Activated CD8-positive, alpha-beta memory T cell treated with anti-CD3 and anti-CD28 coated beads for 1 hour (primary cell): ENCODE measurements around the gene FRMPD1.
"Not testable (repeated sequence)": the region's sequence is repeated elsewhere in the genome, so short reads cannot be mapped to it uniquely, and the experiment has no call there.

Experiments
- DNase-seq, 2 donors: peaks; one replicate each; pipeline ENCODE4 v3.0.0-alpha.2; 2020; ENCODE audit warnings: low read depth in 1 of 2; ENCODE audit errors: extremely low read depth in 1 of 2

Gene FRMPD1

DNA sequence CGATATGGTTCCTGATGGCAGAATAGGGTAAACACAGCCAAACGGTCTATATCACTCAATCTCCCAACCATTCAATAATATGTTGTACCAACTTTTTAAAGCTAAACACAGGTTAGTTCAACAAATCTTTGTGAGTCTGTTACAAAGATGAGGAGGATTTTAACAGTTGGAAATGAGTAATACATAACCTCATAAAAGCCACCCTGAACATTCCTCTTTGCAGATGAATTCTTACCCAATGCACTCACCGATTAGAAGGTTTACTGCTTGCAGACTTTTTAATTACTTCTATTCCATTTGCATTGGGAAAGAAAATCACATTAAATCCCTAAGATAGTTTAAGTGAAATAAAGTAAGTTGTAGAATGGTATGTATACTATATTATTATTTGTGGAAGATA, 79.5 kb downstream of the FRMPD1 start:
- no peak for DNase-seq

DNA sequence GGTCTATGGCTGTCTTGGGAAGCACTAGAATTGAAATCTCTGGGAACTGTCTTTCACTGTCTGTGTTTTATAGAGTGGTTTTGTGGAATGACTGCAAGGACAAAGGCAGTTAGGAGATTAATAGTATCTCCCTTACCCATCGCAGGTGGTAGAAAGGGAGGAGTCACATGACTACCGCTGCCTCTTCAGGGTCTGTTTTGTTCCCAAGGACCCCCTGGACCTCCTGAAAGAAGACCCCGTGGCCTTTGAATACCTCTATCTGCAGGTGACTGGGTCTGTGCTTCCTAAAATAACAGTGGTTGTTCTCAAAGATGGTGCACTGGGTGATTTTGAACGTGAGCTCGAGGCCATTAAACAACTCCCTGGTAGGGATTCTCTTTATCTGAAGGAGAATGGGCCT, 80.1 kb downstream of the FRMPD1 start:
- no peak for DNase-seq

DNA sequence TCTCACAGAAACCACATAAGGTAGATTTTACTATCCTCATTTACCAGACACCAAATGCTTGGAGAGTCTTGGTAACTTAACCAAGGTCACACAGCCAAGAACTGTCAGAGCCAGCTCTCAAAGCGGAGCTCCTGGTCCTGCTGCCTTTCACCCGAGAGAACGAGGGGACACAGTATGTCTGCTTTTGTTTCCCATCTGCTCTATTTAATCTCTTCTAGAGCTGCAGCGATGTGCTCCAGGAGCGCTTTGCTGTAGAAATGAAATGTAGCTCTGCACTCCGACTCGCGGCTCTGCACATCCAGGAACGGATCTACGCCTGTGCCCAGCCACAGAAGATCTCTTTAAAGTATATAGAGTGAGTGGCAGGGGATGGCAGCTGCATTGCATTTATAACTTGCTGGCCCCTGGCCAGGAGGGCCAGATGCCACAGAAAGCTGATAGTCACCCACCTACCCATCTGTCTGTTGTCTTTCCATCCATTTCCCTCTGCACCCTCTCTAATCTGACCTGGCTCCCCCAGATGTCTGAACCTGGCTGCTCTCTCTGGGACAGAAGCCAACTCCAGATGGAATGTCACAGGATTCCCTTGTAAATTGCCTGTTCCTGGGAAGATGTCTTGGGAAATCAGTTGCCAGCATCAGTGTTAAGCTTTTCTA, 81.5 kb downstream of the FRMPD1 start:
- DNase-seq = no peak

DNA sequence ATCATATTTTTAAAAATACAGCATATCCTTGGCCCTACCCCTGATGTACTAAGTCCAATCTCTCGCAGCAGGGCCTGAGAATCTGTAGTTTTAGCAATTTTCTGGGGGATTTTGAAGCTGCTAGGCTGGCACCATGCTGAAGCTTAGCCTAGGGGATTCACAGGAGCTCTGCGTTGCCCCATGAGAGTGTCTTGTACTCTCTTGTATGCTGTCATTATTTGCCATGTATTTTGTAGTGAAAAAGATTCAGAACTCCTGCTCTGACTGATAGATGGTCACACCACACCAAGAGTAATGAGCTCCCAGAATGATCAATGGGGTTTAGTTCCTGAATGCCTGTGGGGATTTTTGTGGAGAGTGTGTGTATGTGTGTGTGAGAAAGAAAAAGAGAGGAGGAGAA, 82.2 kb downstream of the FRMPD1 start:
- no peak for DNase-seq

DNA sequence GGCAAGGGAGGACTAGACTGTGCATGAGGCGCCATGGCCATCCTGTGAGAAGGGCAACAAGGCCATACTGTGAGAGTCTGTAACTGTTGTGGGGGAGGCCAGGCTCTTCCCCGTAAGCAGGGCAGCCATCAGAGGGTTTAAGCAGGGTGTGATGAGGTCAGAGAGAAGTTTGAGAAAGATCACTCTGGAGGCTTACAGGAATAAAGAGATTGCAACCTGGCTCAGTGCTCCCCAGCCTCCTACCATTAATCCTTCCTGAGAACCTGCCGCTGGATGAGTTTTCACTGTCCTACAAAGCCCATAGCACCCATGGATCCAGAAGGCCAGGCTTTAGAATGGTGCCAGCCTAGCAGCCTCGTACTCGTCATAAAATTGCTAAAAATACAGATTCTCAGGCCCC, 88.5 kb downstream of the FRMPD1 start:
- no peak for DNase-seq

DNA sequence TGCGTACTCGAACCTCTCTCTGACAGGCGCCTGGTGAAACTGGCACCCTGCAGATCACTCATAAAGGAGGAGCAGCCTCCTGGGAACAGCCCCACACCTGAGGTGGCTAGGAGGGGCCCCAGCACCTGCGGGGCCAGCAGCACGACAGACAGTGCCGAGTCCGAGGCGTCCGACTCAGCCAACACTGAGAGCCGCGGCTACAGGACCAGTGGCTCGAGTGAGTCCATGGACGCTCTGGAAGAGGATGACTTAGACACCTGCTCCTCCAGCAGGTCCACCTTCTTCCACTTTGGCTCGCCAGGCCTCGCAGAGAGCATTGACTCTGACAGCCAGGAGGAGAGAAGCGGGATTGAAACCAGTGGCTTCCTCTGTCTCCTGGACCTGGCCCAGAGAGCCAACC, 89.4 kb downstream of the FRMPD1 start:
- no peak for DNase-seq

DNA sequence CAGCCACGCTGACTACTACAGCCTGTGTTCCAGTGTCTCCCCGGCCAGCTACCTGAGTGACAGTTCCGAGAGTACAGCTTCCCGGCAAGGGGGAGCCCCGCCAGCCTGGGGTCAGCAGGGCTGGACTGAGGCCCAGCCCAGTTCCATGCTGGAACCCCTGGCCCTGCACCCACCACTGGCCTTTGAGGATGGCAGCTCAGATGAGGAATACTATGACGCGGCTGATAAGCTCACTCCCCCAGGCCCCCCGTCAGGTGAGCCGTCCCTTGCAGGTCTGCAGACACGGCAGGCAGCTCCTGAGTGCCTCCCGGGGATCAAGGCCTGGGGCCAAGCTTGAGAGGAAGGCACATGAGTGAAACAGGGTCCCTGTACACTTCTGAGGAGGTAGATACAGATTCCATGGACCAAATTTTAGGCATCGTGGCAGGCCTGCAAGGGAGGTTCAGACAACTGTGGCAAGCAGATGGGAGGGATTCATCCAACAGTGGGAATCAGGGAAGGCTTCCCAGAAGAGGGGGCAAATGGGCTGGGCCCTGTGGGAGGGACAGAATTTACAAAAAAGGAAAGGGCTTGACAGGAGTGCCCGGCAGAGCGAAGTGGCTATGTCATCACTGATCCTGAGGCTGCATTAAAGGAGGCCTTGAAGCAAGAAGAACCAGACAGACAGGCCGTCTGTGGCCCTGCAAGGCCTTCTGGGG, 90.0 kb downstream of the FRMPD1 start:
- DNase-seq = no peak

DNA sequence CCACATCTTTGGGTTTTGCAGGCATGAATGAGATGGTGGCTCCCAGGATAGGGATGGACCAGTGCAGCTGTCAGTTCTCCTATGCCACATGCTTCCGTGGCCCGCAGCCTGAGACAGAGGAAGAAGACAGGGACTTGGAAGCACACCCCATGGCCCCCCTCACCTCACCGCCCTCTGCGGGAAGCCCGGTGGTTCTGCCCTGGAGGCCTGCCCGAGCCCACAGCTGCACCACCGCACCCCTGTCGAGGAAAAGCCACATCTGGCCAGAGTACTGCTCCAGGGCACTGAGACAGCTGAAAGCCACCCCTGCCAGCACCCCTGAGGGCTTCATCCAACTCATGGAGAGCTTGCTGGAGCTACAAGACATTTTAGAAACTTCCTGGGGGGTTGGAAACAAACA, 95.2 kb downstream of the FRMPD1 start:
- DNase-seq = no peak

DNA sequence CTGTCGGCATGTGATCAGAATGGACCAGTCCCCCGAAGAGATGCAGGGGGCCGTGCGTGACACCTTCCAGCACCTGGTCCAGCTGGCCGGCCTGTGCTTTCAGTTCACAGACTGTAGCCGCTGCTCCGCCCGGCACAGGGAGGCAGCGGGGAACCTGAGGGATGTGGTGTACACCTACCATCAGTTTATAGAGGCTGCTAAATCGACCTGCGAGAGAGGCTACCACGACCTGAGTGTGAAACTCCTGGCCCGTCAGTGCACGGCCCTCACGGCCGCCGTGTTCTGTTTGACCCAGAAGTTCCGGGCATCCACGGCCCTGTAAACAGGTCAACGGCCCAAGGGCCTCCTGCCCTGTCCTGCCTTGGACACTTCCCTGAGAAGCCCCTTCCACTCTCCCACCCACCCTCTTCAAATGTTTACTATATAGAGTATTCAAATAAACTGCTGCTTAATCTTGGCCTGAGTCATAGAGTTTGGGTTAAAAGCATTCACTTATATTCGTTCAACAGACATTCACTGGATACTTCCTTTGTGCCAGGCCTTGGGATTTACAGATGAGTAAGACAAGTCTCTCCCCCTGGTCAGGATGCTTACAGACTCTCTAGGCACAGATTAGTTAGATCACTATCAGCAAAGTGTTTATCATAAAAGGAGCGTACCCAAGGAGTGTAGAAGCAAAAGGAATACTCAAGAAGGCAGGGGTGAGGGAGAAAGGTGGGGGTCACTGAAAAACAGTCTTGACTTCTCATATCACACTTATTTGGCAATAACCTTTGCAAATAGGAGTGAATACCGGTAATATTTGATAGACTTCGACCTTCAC, 95.9 kb downstream of the FRMPD1 start:
- no peak for DNase-seq

DNA sequence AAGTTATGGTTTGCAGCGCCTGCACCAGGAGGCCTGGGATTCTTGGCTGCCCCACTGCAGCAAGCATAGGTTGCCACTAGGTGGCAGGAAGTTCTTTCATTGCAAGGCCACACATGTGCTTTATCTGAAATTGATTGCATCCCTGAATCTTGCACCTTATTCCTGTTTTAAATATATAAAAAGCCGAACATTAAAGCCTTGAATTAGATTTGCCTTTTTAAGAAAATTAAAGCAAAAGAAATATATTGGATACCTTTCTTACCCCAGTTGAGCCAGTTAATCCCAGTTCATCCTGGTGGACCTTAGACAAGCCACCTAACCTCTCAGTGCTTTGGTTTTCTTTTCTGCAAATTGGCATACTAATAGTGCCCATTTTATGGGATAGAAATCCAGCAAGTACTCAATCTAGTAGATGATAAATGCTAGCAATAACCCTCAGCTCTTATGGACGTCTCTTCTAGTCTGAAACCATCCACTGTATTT, 96.6 kb downstream of the FRMPD1 start:
- no peak for DNase-seq

DNA sequence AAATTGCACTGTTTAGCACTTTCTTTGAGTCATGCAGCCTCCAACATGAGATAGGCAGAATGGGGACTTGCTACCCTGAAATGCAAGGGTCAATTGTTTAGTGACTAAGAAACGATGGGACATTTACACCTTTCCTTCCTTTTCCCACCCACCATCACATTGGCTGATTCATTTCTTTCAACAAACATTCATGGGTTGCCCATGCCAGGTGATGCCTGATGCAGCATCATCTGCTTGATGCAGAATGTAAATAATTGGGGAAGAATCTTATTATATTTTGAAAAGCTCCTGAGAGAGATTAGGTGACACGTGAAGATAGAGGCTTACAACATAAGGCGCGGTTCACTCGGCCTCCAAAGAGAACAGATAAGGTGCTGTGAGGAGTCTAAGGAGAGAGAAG, 98.4 kb downstream of the FRMPD1 start:
- DNase-seq = no peak

DNA sequence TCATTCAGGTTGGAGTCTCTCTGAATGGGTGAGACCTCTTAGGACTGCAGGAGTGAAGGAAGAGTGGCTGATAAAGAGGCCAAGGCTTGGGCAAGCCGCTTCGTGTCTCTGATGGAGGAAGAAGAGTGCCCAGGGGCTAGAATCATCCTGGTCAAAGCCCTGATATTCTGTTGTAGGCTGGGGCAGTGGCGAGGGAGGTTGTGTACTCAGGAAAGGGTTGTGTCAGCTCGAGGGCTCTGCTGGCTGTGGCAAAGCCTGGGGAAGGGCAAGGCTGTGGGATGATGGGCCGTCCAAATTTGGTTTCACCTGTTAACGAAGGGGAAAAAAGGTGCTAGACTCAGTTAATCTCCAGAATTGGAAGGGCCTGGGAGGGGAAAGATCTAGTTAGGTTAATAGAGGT, 100.4 kb downstream of the FRMPD1 start:
- DNase-seq = no peak

DNA sequence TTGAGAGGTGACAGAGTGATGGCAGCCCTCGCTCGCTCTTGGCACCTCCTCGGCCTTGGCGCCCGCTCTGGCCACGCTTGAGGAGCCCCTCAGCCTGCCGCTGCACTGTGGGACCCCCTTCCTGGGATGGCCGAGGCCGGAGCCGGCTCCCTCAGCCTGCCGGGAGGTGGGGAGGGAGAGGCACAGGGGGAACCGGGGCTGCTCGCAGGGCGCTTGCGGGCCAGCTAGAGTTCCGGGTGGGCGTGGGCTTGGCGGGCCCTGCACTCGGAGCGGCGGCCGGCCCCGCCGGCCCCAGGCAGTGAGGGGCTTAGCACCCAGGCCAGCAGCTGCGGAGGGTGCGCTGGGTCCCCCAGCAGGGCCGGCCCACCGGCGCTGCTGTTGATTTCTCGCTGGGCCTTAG, 101.0 kb downstream of the FRMPD1 start:
- not testable (repeated sequence) for DNase-seq

DNA sequence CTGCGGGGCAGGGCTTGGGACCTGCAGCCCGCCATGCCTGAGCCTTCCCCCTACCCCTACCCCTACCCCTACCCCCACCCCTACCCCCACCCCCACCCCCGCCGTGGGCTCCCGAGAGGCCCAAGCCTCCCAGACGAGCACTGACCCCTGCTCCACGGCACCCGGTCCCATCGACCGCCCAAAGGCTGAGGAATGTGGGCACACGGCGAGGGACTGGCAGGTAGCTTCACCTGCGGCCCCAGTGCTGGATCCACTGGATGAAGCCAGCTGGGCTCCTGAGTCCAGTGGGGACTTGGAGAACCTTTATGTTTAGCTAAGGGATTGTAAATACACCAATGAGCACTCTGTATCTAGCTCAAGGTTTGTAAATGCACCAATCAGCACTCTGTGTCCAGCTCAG, 101.4 kb downstream of the FRMPD1 start:
- not testable (repeated sequence) for DNase-seq

DNA sequence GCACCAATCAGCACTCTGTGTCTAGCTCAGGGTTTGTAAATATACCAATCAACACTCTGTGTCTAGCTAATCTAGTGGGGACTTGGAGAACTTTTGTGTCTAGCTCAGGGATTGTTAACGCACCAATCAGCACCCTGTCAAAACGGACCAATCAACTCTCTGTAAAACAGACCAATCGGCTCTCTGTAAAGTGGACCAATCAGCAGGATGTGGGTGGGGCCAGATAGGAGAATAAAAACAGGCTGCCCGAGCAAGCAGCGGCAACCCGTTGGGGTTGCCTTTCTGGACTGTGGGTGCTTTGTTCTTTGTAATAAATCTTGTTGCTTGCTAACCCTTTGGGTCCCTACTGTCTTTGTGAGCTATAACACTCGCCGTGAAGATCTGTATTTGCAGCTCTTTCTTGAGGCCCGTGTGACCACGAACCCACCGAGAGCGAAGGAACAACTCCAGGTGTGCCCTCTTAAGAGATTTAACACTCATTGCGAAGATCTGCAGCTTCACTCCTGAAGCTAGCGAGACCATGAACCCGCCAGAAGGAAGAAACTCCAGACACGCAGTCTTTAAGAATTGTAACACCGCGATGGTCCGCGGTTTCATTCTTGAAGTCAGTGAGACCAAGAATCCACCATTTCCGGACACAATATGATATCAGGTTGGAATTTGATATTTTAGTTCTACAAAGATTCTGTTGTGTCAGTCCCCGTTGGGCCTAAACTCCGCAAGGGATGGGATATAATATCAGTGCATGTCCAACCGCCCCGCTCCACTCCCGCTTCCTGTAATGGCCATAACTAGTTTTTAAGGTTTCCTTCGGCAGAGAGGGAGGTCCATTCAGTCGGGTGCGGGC, 102.1 kb downstream of the FRMPD1 start:
- no peak for DNase-seq

DNA sequence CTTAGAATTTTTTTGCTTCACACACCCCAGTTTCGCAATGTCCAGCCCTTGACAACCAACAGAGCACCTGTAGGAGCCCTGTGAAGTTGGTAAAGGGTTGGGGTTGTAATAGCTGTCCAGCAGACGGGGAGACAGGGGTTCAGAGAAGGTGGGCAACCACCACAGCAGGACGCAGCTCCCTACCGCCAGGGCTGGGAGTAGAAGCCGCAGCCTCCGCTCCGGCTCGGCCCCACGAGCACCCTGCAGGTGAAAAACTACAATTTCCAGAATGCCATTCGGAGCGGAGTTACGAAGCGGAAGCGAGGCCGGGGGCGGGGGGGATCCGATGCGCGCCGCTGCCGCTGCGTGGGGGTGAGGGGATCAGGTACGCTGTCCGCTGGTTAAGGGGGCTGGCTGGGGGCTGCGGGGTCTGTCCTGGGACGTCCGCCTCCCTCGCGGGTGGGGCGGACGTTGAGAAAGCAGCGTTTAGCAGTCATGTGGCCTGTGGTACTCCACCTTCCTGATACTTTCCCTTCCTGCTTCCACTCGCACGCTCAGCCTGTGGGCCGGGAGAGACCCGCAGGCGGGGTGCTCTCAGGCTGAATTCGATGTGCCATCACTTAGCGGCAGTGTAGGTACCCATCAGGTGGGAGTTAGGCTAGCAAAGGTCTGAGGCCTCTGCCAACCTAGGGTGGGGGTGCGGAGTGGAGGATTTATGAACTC, 102.9 kb downstream of the FRMPD1 start, which contains the start of gene TRMT10B:
TSS of gene TRMT10B (plus strand) at position 317 of the 702 bp plus-strand sequence. CDS start 8,127 bp downstream, outside the sequence.
- peak in 1 of 2 donors; percentile 54 for DNase-seq

DNA sequence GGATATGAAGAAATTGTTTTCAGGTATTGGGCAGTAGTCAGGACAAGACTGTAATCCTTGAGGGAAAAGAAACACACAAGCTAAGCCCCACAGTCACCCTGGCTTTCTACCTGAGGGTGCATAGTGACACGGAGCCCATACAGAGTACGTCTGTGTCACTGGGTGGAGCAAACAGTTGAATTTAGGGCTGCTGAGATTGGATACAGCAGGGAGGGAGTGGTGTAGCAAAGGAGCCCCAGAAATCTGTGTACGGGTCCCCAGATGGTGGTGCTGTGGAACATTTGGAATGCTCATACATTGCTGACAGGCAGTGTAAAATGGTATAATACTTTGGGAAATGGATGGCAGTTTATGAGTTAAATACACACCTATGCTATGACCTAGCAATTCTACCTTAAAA, 108.0 kb downstream of the FRMPD1 start:
- no peak for DNase-seq

DNA sequence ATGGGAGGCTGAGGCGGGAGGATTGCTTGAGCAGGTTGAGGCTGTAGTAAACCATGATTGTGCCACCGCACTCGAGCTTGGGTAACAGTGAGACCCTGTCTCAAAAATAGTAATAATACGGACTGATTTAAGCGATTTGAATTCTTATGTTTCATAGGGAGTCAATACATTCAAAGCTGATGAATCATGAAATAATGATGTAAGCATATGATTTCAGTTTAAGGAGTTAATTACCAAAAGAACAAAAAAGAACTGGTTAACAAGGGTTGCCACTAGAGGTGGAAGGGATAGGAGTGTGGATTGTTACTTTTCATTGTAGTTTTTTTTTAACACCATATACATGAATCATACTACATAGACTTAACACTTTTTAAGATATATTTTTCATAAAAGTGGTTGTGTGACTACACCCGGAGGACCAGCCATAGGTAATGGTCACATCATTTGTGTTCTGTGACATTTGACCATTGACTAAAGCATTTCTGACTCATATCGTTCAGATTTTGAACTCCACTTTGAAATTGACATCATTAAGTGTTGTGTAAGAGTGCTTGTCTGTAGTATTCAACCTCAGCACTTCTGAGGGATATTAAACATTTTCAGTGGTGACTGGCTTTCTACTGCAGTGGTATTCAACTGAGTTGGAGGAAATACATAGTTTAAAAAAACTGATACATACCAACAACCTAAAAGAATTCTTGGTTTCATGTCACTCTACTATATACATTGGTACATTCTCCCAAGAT, 109.8 kb downstream of the FRMPD1 start:
- no peak for DNase-seq

DNA sequence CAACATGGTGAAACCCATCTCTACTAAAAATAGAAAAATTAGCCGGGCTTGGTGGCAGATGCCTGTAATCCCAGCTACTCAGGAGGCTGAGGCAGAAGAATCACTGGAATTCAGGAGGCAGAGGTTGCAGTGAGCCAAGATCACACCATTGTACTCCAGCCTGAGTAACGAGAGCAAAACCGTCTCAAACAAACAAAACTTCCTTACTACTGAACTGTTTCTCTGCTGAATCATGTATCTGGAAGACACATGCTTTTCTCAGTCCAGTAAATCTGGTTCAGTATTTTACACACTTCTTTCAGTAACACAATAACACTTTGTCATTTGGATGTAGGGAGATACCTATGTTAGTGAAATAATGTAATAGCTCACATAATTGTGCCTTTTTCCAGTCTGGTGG, 110.8 kb downstream of the FRMPD1 start:
- DNase-seq = no peak
